ENCODE measurements around the gene QARS1.
A peak's percentile ranks its signal among the peaks of the same experiment; 100 is the strongest.

The QARS1 gene

DNA sequence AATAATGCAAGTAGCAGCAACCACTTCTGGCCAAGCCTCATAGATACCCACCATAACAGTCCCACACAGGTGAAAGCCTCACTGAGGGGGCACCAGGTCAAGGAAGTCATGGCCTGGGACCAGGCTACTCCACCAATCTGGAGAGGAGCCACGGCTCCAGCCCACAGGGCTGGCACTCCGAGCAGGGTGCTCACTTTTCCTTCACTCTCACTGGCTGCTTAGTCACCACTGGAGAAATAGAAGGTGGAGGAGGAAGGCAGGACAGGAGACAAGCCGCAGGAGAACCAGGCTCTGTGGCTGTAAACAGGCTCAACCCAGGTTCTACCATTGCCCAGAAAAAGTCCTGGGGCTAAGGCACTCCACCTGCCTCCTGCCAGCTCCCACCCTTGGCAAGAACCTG is 14.9 kb upstream of the QARS1 start:
- Mint-ChIP-seq H3K27me3 (ENCODE audit: low read depth) (no peaks in the 10 kb centered on the region), H3K36me3 (ENCODE audit: low read depth) (peaks cover 41% of the 10 kb centered on the region), H3K9me3 (no peaks in the 10 kb centered on the region), H3K4me1 (no peaks in the 10 kb centered on the region), H3K27ac (peak overlapping the region in 2 of 3 experiments; percentile 88 to 97), H3K4me3 (peak overlapping the region; percentile 88 to 95 (median 93))
- TF ChIP-seq, protein P1, sequence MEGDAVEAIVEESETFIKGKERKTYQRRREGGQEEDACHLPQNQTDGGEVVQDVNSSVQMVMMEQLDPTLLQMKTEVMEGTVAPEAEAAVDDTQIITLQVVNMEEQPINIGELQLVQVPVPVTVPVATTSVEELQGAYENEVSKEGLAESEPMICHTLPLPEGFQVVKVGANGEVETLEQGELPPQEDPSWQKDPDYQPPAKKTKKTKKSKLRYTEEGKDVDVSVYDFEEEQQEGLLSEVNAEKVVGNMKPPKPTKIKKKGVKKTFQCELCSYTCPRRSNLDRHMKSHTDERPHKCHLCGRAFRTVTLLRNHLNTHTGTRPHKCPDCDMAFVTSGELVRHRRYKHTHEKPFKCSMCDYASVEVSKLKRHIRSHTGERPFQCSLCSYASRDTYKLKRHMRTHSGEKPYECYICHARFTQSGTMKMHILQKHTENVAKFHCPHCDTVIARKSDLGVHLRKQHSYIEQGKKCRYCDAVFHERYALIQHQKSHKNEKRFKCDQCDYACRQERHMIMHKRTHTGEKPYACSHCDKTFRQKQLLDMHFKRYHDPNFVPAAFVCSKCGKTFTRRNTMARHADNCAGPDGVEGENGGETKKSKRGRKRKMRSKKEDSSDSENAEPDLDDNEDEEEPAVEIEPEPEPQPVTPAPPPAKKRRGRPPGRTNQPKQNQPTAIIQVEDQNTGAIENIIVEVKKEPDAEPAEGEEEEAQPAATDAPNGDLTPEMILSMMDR (IDR thresholded peaks at IDR 0.05; ENCODE audit: unreplicated experiment in 3 of 3), result no peak

GRCh38 chr3:49119036-49119435 is 14.5 kb upstream of the QARS1 start:
- TF ChIP-seq, protein P1 (IDR thresholded peaks at IDR 0.05; ENCODE audit: unreplicated experiment in 3 of 3), result no peak
- H3K27ac Mint-ChIP-seq, result peak overlapping the region in 1 of 3 experiments; percentile 53
- peak overlapping the region; percentile 88 to 95 (median 93) for H3K4me3 Mint-ChIP-seq
- H3K4me1 Mint-ChIP-seq, result no peaks in the 10 kb centered on the region
- no peaks in the 10 kb centered on the region for H3K27me3 Mint-ChIP-seq (ENCODE audit: low read depth)
- no peaks in the 10 kb centered on the region for H3K9me3 Mint-ChIP-seq
- H3K36me3 Mint-ChIP-seq (ENCODE audit: low read depth), result peaks cover 42% of the 10 kb centered on the region

- no peaks in the 10 kb centered on the region for H3K9me3 Mint-ChIP-seq
- H3K27ac Mint-ChIP-seq, result no peak overlapping the region
- H3K4me3 Mint-ChIP-seq, result no peak overlapping the region
- peaks cover 50% of the 10 kb centered on the region for H3K36me3 Mint-ChIP-seq (ENCODE audit: low read depth)
- TF ChIP-seq, protein P1 (IDR thresholded peaks at IDR 0.05; ENCODE audit: unreplicated experiment in 3 of 3), result no peak
- no peaks in the 10 kb centered on the region for H3K4me1 Mint-ChIP-seq
- no peaks in the 10 kb centered on the region for H3K27me3 Mint-ChIP-seq (ENCODE audit: low read depth)
These were observed 7.7 kb upstream of the QARS1 start for GRCh38 chr3:49112262-49112661.

- TF ChIP-seq, protein P1 (IDR thresholded peaks at IDR 0.05; ENCODE audit: unreplicated experiment in 3 of 3), result no peak
- Mint-ChIP-seq H3K27ac (no peak overlapping the region), H3K9me3 (no peaks in the 10 kb centered on the region), H3K4me1 (no peaks in the 10 kb centered on the region), H3K4me3 (no peak overlapping the region), H3K36me3 (ENCODE audit: low read depth) (peaks cover 45% of the 10 kb centered on the region), H3K27me3 (ENCODE audit: low read depth) (no peaks in the 10 kb centered on the region)
These were observed 6.8 kb upstream of the QARS1 start for GRCh38 chr3:49111347-49111746.

- Mint-ChIP-seq H3K36me3 (ENCODE audit: low read depth) (peaks cover 40% of the 10 kb centered on the region), H3K27ac (no peak overlapping the region), H3K4me1 (peaks cover 2% of the 10 kb centered on the region), H3K9me3 (no peaks in the 10 kb centered on the region), H3K4me3 (no peak overlapping the region), H3K27me3 (ENCODE audit: low read depth) (no peaks in the 10 kb centered on the region)
- TF ChIP-seq, protein P1 (IDR thresholded peaks at IDR 0.05; ENCODE audit: unreplicated experiment in 3 of 3), result no peak
These were observed 6.2 kb upstream of the QARS1 start for GRCh38 chr3:49110780-49111179.

DNA sequence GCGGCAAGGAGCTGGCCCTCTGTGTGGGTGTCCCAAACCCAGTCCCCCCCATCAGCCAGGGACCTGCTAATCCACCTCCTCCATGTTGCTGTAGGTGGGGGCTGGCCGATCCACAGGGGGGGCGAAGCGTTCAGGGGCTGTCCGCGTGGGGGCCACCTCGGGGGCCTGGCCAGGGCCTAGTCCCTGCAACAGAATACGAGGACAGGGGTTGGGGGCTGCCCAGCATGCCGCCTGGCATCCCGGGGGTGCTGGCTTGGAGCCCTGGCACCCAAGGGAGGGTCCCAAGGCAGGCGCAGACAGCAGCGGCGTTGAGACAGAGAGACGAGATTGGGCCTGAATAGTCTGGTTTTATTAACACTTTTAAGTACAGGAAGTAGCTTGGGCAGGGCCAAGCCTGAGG is 3.8 kb upstream of the QARS1 start:
- Mint-ChIP-seq H3K27ac (no peak overlapping the region), H3K4me1 (peaks cover 15% of the 10 kb centered on the region), H3K36me3 (ENCODE audit: low read depth) (peaks cover 27% of the 10 kb centered on the region), H3K9me3 (no peaks in the 10 kb centered on the region), H3K27me3 (ENCODE audit: low read depth) (no peaks in the 10 kb centered on the region), H3K4me3 (no peak overlapping the region)
- TF ChIP-seq, protein P1 (IDR thresholded peaks at IDR 0.05; ENCODE audit: unreplicated experiment in 3 of 3), result no peak

All from nephron (organoid).